Measurements from ENCODE around the gene IGSF3. TPM values are rescaled to one million over a fixed set of nuclear protein-coding genes. Genes with fewer than 3 reads are reported as not detected.

The IGSF3 gene
- polyA plus RNA-seq, 3 donors: 0.07 to 0.12 TPM; not detected in 1

GRCh38 chr1:116532671-116533428 is 134.7 kb downstream of the IGSF3 start:
- Mint-ChIP-seq H3K4me3 (peak overlapping the region; percentile 20 to 77), H3K27ac (peak overlapping the region; percentile 91 to 97 (median 93)), H3K9me3 (peaks cover 0 to 9% (median 0%) of the 10 kb centered on the region in 7 donors), H3K36me3 (peaks cover 66 to 74% of the 10 kb centered on the region in 2 donors), H3K27me3 (ENCODE audit: low read depth in 3 of 3) (peaks cover 0 to 2% (median under 1%) of the 10 kb centered on the region in 3 donors), H3K4me1 (peaks cover 32% of the 10 kb centered on the region)
- Histone ChIP-seq H3K36me3 (replicated peaks in 1 of 2; ENCODE audit: control insufficient read depth in 1 of 2, insufficient read depth in 2 of 2, low read length in 2 of 2) (peaks cover 33 to 70% of the 10 kb centered on the region in 2 donors), H3K9me3 (replicated peaks in 1 of 2; ENCODE audit: control insufficient read depth in 1 of 2, insufficient read depth in 1 of 2, low read length in 2 of 2) (no peaks in the 10 kb centered on the region), H3K4me2 (replicated peaks; ENCODE audit: extremely low read depth, low read length, poor library complexity, severe bottlenecking) (peak overlapping the region; percentile 54), H2AFZ (ENCODE audit: insufficient read depth, low read depth, low read length, poor library complexity, severe bottlenecking) (no peak overlapping the region), H4K20me1 (ENCODE audit: insufficient read depth, low read length) (peaks cover 3% of the 10 kb centered on the region), H3K27ac (ENCODE audit: low read depth in 1 of 2, low read length in 2 of 2) (peak overlapping the region; percentile 47 to 83), H3K27me3 (ENCODE audit: control insufficient read depth in 2 of 2, insufficient read depth in 2 of 2, low read length in 2 of 2) (no peaks in the 10 kb centered on the region), H3K79me2 (ENCODE audit: insufficient read depth, low read length) (peaks cover 22% of the 10 kb centered on the region), H3K4me3 (replicated peaks in 1 of 3; ENCODE audit: low read depth in 2 of 3, low read length in 3 of 3) (peak overlapping the region in 1 of 3 experiments; percentile 4), H3K4me1 (ENCODE audit: control insufficient read depth in 1 of 2, insufficient read depth in 2 of 2, low read length in 2 of 2) (peaks cover 28 to 35% of the 10 kb centered on the region in 2 donors), H3K9ac (ENCODE audit: insufficient read depth, low read length, poor library complexity, severe bottlenecking) (no peak overlapping the region)
- intact Hi-C loops (cut with micrococcal nuclease): loop anchor here in 1 of 2 donors (2.0 to 10.0 kb wide), 2 partner anchors 14 to 158 kb away; partner anchors contain the start of gene ATP1A1
- 79% methylated on average over 6 of the region's 23 CpGs for WGBS (ENCODE audit: insufficient coverage)
- peak; percentile 70 to 88 (median 77) for DNase-seq
- TF ChIP-seq CTCF (IDR thresholded peaks at IDR 0.05): no peak

GRCh38 chr1:116531917-116532316 is 135.6 kb downstream of the IGSF3 start:
- H2AFZ ChIP-seq (ENCODE audit: insufficient read depth, low read depth, low read length, poor library complexity, severe bottlenecking): no peak overlapping the region
- H3K79me2 ChIP-seq (ENCODE audit: insufficient read depth, low read length): peaks cover 19% of the 10 kb centered on the region
- H3K4me2 ChIP-seq (replicated peaks; ENCODE audit: extremely low read depth, low read length, poor library complexity, severe bottlenecking): no peak overlapping the region
- H3K27me3 ChIP-seq (ENCODE audit: control insufficient read depth in 2 of 2, insufficient read depth in 2 of 2, low read length in 2 of 2): no peaks in the 10 kb centered on the region
- no peak overlapping the region for H3K4me3 ChIP-seq (replicated peaks in 1 of 3; ENCODE audit: low read depth in 2 of 3, low read length in 3 of 3)
- peaks cover 31 to 78% of the 10 kb centered on the region in 2 donors for H3K36me3 ChIP-seq (replicated peaks in 1 of 2; ENCODE audit: control insufficient read depth in 1 of 2, insufficient read depth in 2 of 2, low read length in 2 of 2)
- peak overlapping the region in 1 of 2 donors; percentile 83 for H3K27ac ChIP-seq (ENCODE audit: low read depth in 1 of 2, low read length in 2 of 2)
- Mint-ChIP-seq H3K9me3 (peaks cover 0 to 10% (median 0%) of the 10 kb centered on the region in 7 donors), H3K36me3 (peaks cover 74 to 80% of the 10 kb centered on the region in 2 donors), H3K27me3 (ENCODE audit: low read depth in 3 of 3) (peaks cover 0 to 2% (median 2%) of the 10 kb centered on the region in 3 donors), H3K27ac (peak overlapping the region; percentile 23 to 95 (median 62)), H3K4me1 (peaks cover 26% of the 10 kb centered on the region), H3K4me3 (no peak overlapping the region)
- no peak for TF ChIP-seq CTCF (IDR thresholded peaks at IDR 0.05)
- 95% methylated on average over 10 of the region's 13 CpGs for WGBS (ENCODE audit: insufficient coverage)
- H4K20me1 ChIP-seq (ENCODE audit: insufficient read depth, low read length): peaks cover 3% of the 10 kb centered on the region
- peaks cover 18 to 25% of the 10 kb centered on the region in 2 donors for H3K4me1 ChIP-seq (ENCODE audit: control insufficient read depth in 1 of 2, insufficient read depth in 2 of 2, low read length in 2 of 2)
- H3K9ac ChIP-seq (ENCODE audit: insufficient read depth, low read length, poor library complexity, severe bottlenecking): no peak overlapping the region
- no peaks in the 10 kb centered on the region for H3K9me3 ChIP-seq (replicated peaks in 1 of 2; ENCODE audit: control insufficient read depth in 1 of 2, insufficient read depth in 1 of 2, low read length in 2 of 2)
- intact Hi-C loops (cut with micrococcal nuclease): loop anchor here in 1 of 2 donors (2.0 to 10.0 kb wide), 2 partner anchors 13 to 157 kb away; partner anchors contain the start of gene ATP1A1
- no peak for DNase-seq
